HG02943 (cell line): ENCODE measurements around the gene OR5B3.
"Not testable (repeated sequence)": the region's sequence is repeated elsewhere in the genome, so short reads cannot be mapped to it uniquely, and the experiment has no call there.

Experiments used
- ATAC-seq: cut with Tn5 transposase; IDR thresholded peaks from one replicate; pipeline ENCODE4 v1.9.1; 2021; ENCODE audit warnings: mild to moderate bottlenecking, low read depth, moderate library complexity; ENCODE audit not compliant: unreplicated experiment

Gene OR5B3

GRCh38 chr11:58406774-58407173 is at the start of gene OR5B3:
TSS of gene OR5B3 (minus strand) at chr11:58406874. CDS start at chr11:58403409, 3,465 bp downstream.
- ATAC-seq: no peak

DNA sequence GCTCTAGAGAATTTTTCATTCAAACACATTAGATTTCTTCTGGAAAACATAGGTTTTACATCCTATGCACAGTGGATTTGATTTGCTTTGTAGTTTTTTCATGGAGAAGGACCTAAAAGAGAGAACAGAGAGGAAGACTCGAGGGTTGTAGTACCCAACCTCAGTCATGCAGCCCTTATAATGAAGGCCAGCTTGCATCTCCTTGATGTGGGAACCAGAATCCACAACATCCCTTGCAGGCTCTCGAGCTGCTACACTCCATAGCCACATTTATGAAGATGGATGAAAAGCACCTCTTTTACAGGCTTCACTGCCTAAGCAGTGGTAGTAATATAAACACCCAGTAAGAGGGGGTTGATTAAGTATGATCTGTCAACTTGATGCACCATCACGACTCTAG is 44.9 kb upstream of the OR5B3 start:
- no peak for ATAC-seq

DNA sequence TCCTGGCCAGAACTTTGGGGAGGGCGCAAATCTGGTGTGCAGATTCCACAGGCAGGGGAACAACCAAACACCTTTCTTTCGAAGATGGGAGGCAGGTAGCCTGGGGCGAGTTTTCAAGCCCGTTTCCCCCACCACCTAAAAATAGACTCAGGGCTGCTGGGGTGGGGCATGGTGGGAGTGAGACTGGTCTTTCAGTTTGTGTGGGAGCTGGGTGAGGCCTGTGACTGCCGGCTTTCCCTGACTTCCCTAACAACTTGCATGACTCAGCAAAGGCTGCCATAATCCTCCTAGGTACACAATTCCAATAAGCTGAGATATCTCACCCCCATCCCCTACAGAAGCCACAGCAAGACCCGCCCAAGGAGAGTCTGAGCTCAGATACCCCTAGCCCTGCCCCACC is 39.6 kb upstream of the OR5B3 start:
- no peak for ATAC-seq

DNA sequence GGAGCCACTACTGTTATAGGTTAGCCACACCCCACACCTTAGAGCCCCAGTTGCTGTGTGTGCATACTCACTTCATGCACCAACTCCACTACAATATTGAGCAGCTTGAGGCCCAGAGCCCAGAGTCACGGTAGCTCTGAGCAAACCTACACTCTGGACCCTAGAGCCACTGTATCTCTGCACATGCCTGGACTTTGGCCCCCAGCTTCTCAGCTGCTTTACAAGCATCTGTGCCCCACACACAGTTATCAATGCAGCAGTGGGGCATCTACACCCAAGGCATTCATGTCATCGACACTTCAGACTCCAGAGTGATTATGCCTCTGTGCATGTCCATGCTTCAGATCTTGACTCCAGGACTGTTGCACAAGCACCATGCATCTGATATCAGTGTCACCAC is 37.6 kb upstream of the OR5B3 start:
- no peak for ATAC-seq

- no peak for ATAC-seq
Observed at GRCh38 chr11:58442136-58442535, 35.5 kb upstream of the OR5B3 start, which contains the start of gene OR5B12. TSS of gene OR5B12 (minus strand) at chr11:58442236. CDS start at chr11:58440151, 2,085 bp downstream.

DNA sequence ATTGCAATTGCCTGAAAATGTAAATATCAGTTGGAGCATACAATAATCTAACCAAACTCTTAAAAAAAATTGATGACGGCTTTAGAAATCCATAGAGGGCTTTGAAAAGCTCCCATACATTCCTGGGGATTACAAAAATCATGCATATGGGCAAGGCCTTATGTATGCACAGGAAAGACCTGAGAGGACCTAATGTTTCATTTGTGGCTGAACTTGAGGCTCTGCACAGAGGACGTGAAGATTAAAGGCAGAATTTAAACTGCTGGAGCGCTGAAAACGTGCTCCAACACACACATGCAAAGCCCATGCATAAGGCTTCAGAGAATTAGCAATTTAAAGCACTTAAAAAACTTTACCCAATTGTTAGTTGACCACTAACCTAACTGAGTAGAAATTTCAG is 31.8 kb upstream of the OR5B3 start:
- no peak for ATAC-seq

- ATAC-seq: no peak
Observed at GRCh38 chr11:58434217-58434616, 27.5 kb upstream of the OR5B3 start.

DNA sequence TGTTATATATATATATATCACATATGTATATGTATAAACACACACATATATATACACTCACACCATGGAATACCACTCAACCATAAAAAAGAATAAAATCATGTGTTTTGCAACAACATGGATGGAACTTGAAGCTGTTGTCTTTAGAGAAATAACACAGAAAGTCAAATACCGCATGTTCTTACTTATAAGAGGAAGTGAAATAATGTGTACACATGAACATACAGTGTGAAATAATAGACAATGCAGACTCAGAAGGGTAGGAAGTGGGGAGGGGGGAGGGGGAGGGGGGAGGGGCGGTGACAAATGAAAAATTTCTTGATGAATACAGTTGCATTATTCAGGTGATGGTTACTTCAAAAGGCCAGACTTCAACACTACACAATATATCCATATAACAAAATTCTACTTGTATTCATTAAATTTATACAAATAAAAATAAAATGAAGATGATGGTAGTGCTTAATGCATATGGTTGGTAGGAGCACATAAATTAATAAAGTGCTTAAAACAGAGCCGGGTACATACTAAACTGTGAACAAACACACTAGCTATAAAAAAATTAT is 27.0 kb upstream of the OR5B3 start:
- no peak for ATAC-seq

- no peak for ATAC-seq
Observed at GRCh38 chr11:58429273-58429672, 22.6 kb upstream of the OR5B3 start.

- ATAC-seq: no peak
Observed at GRCh38 chr11:58428021-58428420, 21.3 kb upstream of the OR5B3 start, which contains the start of gene OR5B2. TSS of gene OR5B2 (minus strand) at chr11:58428121. CDS start at chr11:58423261, 4,860 bp downstream.

- not testable (repeated sequence) for ATAC-seq
Observed at GRCh38 chr11:58399622-58400021, 7.1 kb downstream of the OR5B3 start.

GRCh38 chr11:58395581-58395980 is 11.1 kb downstream of the OR5B3 start:
- ATAC-seq: no peak

- no peak for ATAC-seq
Observed at GRCh38 chr11:58394195-58394594, 12.5 kb downstream of the OR5B3 start.

- ATAC-seq: no peak
Observed at GRCh38 chr11:58392746-58393145, 13.9 kb downstream of the OR5B3 start.

- ATAC-seq: no peak
Observed at GRCh38 chr11:58391879-58392278, 14.8 kb downstream of the OR5B3 start.

- no peak for ATAC-seq
Observed at GRCh38 chr11:58390551-58391063, 16.1 kb downstream of the OR5B3 start.

DNA sequence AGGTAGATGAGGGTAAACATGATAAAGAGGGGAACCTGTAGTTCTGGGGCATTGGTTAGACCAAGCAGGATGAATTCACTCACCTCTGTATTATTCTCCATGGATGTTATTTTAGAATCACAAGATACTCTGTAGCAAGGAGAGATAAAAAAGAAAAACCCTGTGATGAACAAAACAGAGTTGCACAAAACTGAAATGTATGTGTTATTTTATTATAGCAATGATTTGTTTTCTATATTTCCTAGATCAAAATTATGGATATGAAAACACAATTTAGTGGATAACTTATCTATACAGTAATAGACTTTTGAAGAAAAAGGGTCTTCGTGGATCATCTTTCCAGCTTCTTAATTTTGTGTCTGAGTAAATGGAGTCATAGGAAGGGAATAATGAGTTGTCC is 47.7 kb downstream of the OR5B3 start, which contains the start of gene OR5B17:
TSS of gene OR5B17 (minus strand) at position 101 of the 400 bp plus-strand sequence. CDS start at position 101, 0 bp downstream.
- no peak for ATAC-seq

- no peak for ATAC-seq
Observed at GRCh38 chr11:58354727-58355126, 51.9 kb downstream of the OR5B3 start.
